ENCODE measurements around the gene IL36A. TPM values are rescaled to one million over a fixed set of nuclear protein-coding genes. Genes with fewer than 3 reads are reported as not detected.

IL36A gene
- total RNA-seq, 4 donors from 2014 or later: not detected

DNA sequence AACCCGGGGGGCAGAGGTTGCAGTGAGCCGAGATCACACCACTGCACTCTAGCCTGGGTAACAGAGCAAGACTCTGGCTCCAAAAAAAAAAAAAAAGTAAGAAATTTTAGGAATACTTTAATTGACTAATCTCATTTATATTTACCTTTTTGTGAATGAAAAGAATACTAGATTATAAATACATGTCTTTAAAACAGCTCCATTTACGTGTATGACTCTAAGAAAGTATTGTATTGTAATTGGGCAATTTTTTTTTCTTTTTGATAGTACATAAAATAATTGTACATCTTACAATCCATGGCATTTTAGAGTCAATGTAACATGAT, 8.0 kb downstream of the IL36A start:
- H3K27ac ChIP-seq: no peak overlapping the region
- H3K4me3 ChIP-seq: no peak overlapping the region
- no peaks in the 10 kb centered on the region for H3K36me3 ChIP-seq
- no peak for DNase-seq
- TF ChIP-seq, protein P1, sequence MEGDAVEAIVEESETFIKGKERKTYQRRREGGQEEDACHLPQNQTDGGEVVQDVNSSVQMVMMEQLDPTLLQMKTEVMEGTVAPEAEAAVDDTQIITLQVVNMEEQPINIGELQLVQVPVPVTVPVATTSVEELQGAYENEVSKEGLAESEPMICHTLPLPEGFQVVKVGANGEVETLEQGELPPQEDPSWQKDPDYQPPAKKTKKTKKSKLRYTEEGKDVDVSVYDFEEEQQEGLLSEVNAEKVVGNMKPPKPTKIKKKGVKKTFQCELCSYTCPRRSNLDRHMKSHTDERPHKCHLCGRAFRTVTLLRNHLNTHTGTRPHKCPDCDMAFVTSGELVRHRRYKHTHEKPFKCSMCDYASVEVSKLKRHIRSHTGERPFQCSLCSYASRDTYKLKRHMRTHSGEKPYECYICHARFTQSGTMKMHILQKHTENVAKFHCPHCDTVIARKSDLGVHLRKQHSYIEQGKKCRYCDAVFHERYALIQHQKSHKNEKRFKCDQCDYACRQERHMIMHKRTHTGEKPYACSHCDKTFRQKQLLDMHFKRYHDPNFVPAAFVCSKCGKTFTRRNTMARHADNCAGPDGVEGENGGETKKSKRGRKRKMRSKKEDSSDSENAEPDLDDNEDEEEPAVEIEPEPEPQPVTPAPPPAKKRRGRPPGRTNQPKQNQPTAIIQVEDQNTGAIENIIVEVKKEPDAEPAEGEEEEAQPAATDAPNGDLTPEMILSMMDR (IDR thresholded peaks at IDR 0.05): no peak
- no peak for TF ChIP-seq POLR2A (IDR thresholded peaks at IDR 0.05)
- no peaks in the 10 kb centered on the region for H3K4me1 ChIP-seq
- H3K27me3 ChIP-seq: no peaks in the 10 kb centered on the region
- H3K9me3 ChIP-seq: no peaks in the 10 kb centered on the region

DNA sequence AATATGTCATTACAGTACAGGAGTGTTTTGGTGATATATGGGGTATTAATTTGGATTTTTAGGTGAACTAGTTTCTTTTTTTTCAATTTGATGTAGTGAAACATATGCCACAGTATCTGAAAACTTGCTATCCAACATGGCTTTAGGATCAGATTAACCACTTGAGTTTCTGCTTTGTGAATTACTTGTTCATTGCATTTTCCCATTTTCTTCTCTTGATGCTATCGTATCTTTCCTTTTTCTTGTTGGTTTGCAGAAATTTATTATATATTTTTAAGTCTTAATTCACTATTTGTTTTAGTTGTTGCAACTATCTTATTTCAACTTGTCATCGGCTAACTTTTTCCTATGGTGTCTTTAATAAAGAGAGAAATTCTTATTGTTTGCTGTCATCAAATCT, 8.8 kb downstream of the IL36A start:
- Histone ChIP-seq H3K36me3 (no peaks in the 10 kb centered on the region), H3K27me3 (no peaks in the 10 kb centered on the region), H3K4me1 (no peaks in the 10 kb centered on the region), H3K4me3 (no peak overlapping the region), H3K9me3 (no peaks in the 10 kb centered on the region), H3K27ac (no peak overlapping the region)
- TF ChIP-seq POLR2A (IDR thresholded peaks at IDR 0.05): no peak
- TF ChIP-seq, protein P1 (IDR thresholded peaks at IDR 0.05): no peak
- no peak for DNase-seq

DNA sequence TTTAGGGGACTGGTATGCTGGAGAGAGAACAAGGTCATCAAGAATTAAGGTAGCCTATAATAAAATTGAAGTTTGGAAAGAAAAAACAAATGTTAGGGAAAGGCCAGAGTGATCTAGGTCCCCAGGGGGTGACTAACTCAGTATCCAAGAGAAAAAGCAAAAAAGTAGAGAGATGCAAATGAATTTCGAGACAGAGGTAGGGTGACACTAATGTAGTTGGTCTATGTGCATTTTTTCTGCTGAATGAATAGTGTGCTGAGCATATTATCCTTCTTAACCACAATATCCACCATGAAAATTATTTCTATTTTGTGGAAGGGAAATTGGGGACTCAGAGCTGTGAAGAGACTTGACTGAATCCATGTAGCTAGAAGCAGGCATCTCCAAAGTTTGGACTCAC, 9.8 kb downstream of the IL36A start:
- no peaks in the 10 kb centered on the region for H3K36me3 ChIP-seq
- TF ChIP-seq, protein P1 (IDR thresholded peaks at IDR 0.05): no peak
- TF ChIP-seq POLR2A (IDR thresholded peaks at IDR 0.05): no peak
- H3K9me3 ChIP-seq: no peaks in the 10 kb centered on the region
- no peak for DNase-seq
- H3K27ac ChIP-seq: no peak overlapping the region
- H3K4me3 ChIP-seq: no peak overlapping the region
- H3K4me1 ChIP-seq: no peaks in the 10 kb centered on the region
- H3K27me3 ChIP-seq: no peaks in the 10 kb centered on the region

DNA sequence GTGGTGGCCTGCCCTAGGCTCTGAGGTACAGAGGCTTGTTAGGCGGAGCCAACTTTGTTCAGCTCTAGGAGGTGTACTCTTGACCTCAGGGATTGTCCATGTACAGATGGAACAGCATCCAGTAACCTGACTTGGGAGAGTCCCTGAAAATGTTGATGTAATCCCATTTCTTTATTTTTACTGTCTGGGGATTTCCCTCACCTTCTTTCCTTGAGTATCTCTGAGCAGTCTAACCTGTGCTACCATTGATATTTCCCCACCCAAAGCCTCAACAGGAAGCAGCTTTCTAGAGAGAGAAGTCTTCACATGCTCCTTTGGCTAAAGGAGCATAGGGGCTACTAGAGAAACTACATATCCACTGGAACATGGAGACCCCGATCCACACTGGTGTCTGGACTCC, 10.4 kb downstream of the IL36A start:
- H3K4me3 ChIP-seq: no peak overlapping the region
- H3K9me3 ChIP-seq: no peaks in the 10 kb centered on the region
- TF ChIP-seq, protein P1 (IDR thresholded peaks at IDR 0.05): no peak
- no peak for TF ChIP-seq POLR2A (IDR thresholded peaks at IDR 0.05)
- no peaks in the 10 kb centered on the region for H3K4me1 ChIP-seq
- no peak for DNase-seq
- no peak overlapping the region for H3K27ac ChIP-seq
- H3K36me3 ChIP-seq: no peaks in the 10 kb centered on the region
- H3K27me3 ChIP-seq: no peaks in the 10 kb centered on the region

DNA sequence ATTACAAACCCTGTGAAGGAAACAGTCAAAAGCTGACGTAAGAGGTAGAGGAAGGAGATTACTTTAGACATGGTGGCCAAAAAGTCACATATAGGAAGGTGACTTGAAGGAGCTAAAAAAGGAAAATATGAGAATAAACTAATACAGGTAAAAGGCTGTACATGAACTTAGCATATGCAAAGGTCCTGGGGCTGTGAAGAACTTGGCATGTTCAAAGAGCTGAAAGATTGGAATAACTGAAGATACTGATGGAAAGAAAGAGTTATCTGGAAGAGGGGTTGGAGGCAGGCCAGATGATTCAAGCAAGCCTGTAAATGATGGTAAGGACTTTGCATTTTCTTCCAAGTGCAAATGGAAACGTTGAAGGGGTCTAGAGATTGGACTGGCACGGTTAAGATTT, 13.2 kb downstream of the IL36A start:
- H3K27me3 ChIP-seq: no peaks in the 10 kb centered on the region
- TF ChIP-seq, protein P1 (IDR thresholded peaks at IDR 0.05): no peak
- no peak for TF ChIP-seq POLR2A (IDR thresholded peaks at IDR 0.05)
- H3K27ac ChIP-seq: no peak overlapping the region
- H3K36me3 ChIP-seq: no peaks in the 10 kb centered on the region
- no peak overlapping the region for H3K4me3 ChIP-seq
- H3K4me1 ChIP-seq: no peaks in the 10 kb centered on the region
- no peaks in the 10 kb centered on the region for H3K9me3 ChIP-seq
- DNase-seq: no peak

DNA sequence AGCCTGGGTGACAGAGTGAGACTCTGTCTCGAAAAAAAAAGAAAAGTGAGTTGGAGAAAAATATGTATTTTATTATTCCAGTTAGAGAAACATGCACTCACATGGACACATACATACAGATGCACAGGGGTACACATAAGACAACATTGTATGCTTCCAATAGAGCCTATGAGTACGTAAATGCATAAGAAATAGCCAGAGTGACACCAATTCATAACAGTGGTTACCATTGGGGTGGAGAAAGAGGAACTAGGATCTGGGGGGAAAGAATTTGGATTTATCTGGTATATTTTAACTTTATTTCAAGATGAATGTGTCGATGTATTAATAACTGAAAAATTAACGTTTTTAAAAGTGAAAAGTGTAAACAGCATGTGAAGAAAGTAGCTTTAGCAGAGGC, 16.1 kb downstream of the IL36A start:
- Histone ChIP-seq H3K4me1 (no peaks in the 10 kb centered on the region), H3K27ac (no peak overlapping the region), H3K27me3 (no peaks in the 10 kb centered on the region), H3K36me3 (no peaks in the 10 kb centered on the region), H3K4me3 (no peak overlapping the region), H3K9me3 (no peaks in the 10 kb centered on the region)
- TF ChIP-seq, protein P1 (IDR thresholded peaks at IDR 0.05): no peak
- TF ChIP-seq POLR2A (IDR thresholded peaks at IDR 0.05): no peak
- DNase-seq: no peak

Measured in Peyer's patch (tissue), 4 donors.